Naive B cell (primary cell): ENCODE data around the gene PLPPR3. TPM values are rescaled to one million over a fixed set of nuclear protein-coding genes. Genes with fewer than 3 reads are reported as not detected.
A peak's percentile ranks its signal among the peaks of the same experiment; 100 is the strongest.

Experiments used
- ATAC-seq, 2 donors: fragments of 150-1000 bp; cut with Tn5 transposase; 2 replicates each; pipeline ENCODE4 v1.10.0; 2021; ENCODE audit warnings: low read depth in 2 of 2, mild to moderate bottlenecking in 2 of 2, moderate library complexity in 2 of 2
- DNase-seq: peaks from one replicate; pipeline ENCODE4 v3.0.0; 2022
- H3K27ac Mint-ChIP-seq, 6 donors: one replicate each; pipeline ENCODE4 v1.8.0; 2020 to 2022; ENCODE audit warnings: mild to moderate bottlenecking in 6 of 6, mixed read lengths in 6 of 6, moderate library complexity in 5 of 6, inconsistent platforms in 2 of 6
- H3K27me3 Mint-ChIP-seq, 3 donors: one replicate each; pipeline ENCODE4 v1.8.0; 2021 to 2022; ENCODE audit warnings: mixed read lengths in 3 of 3, mild to moderate bottlenecking in 1 of 3
- H3K36me3 Mint-ChIP-seq, 2 donors: one replicate each; pipeline ENCODE4 v1.8.0; 2020 to 2022; ENCODE audit warnings: mixed read lengths in 2 of 2, inconsistent platforms in 1 of 2, mild to moderate bottlenecking in 1 of 2
- H3K4me1 Mint-ChIP-seq, 3 donors: one replicate each; pipeline ENCODE4 v1.8.0; 2020 to 2022; ENCODE audit warnings: mixed read lengths in 3 of 3, inconsistent platforms in 1 of 3, mild to moderate bottlenecking in 1 of 3, moderate library complexity in 1 of 3
- H3K4me3 Mint-ChIP-seq, 8 donors: one replicate each; pipeline ENCODE4 v1.8.0; 2020 to 2022; ENCODE audit warnings: mild to moderate bottlenecking in 8 of 8, mixed read lengths in 8 of 8, moderate library complexity in 8 of 8, inconsistent platforms in 2 of 8
- H3K9me3 Mint-ChIP-seq, 7 donors: one replicate each; pipeline ENCODE4 v1.8.0; 2020 to 2022; ENCODE audit warnings: mixed read lengths in 7 of 7, mild to moderate bottlenecking in 5 of 7, inconsistent platforms in 2 of 7, moderate library complexity in 1 of 7
- polyA plus RNA-seq, 6 donors: library from polyadenylated mRNA; unstranded; fragments of 300-500 nt; fragmentation: Illumina TruSeq; gene quantifications; one replicate each; pipeline ENCODE4 v1.2.3, GENCODE V29; 2021; ENCODE audit warnings: low read depth in 6 of 6

PLPPR3 gene
- polyA plus RNA-seq, 6 donors from 2014 or later: not detected

GRCh38 chr19:771332-771785 lies 50.4 kb downstream of the PLPPR3 start:
- Mint-ChIP-seq H3K27ac (peak overlapping the region in 1 of 6 donors; percentile 82), H3K9me3 (no peaks in the 10 kb centered on the region), H3K27me3 (peaks cover 7 to 18% (median 18%) of the 10 kb centered on the region in 3 donors), H3K4me1 (peaks cover 0 to 7% (median 5%) of the 10 kb centered on the region in 3 donors), H3K36me3 (no peaks in the 10 kb centered on the region), H3K4me3 (no peak overlapping the region)
- DNase-seq (no peak), ATAC-seq (peak; percentile 48 to 59)

GRCh38 chr19:769616-770015 lies 52.1 kb downstream of the PLPPR3 start:
- DNase-seq (no peak), ATAC-seq (no peak)
- Mint-ChIP-seq H3K27ac (peak overlapping the region in 2 of 6 donors; percentile 14 to 20), H3K36me3 (no peaks in the 10 kb centered on the region), H3K27me3 (peaks cover 7 to 25% (median 20%) of the 10 kb centered on the region in 3 donors), H3K4me1 (peaks cover 0 to 7% (median 6%) of the 10 kb centered on the region in 3 donors), H3K9me3 (no peaks in the 10 kb centered on the region), H3K4me3 (no peak overlapping the region)

- no peaks in the 10 kb centered on the region for H3K9me3 Mint-ChIP-seq
- no peak for DNase-seq
- no peaks in the 10 kb centered on the region for H3K36me3 Mint-ChIP-seq
- H3K27me3 Mint-ChIP-seq: peaks cover 7 to 25% (median 20%) of the 10 kb centered on the region in 3 donors
- H3K4me1 Mint-ChIP-seq: peaks cover 0 to 7% (median 6%) of the 10 kb centered on the region in 3 donors
- H3K27ac Mint-ChIP-seq: no peak overlapping the region
- peak overlapping the region in 1 of 8 donors; percentile 52 for H3K4me3 Mint-ChIP-seq
- ATAC-seq: no peak
Measured at GRCh38 chr19:768424-768823, 53.3 kb downstream of the PLPPR3 start.

- H3K9me3 Mint-ChIP-seq: peaks cover 0 to 1% (median 0%) of the 10 kb centered on the region in 7 donors
- ATAC-seq (no peak), DNase-seq (no peak)
- H3K4me1 Mint-ChIP-seq: peaks cover 0 to 6% (median 4%) of the 10 kb centered on the region in 3 donors
- H3K36me3 Mint-ChIP-seq: no peaks in the 10 kb centered on the region
- no peak overlapping the region for H3K27ac Mint-ChIP-seq
- peak overlapping the region in 1 of 8 donors; percentile 42 for H3K4me3 Mint-ChIP-seq
- H3K27me3 Mint-ChIP-seq: peaks cover 1 to 17% (median 12%) of the 10 kb centered on the region in 3 donors
Measured at GRCh38 chr19:765179-765738, 56.5 kb downstream of the PLPPR3 start.

GRCh38 chr19:764301-764700 lies 57.5 kb downstream of the PLPPR3 start:
- ATAC-seq: no peak
- Mint-ChIP-seq H3K36me3 (no peaks in the 10 kb centered on the region), H3K27ac (peak overlapping the region in 1 of 6 donors; percentile 80), H3K27me3 (peaks cover 0 to 17% (median 12%) of the 10 kb centered on the region in 3 donors), H3K4me1 (peaks cover 0 to 6% (median 0%) of the 10 kb centered on the region in 3 donors), H3K9me3 (peaks cover 0 to 7% (median 4%) of the 10 kb centered on the region in 7 donors), H3K4me3 (no peak overlapping the region)
- no peak for DNase-seq

- ATAC-seq (no peak), DNase-seq (no peak)
- peaks cover 0 to 11% (median 4%) of the 10 kb centered on the region in 7 donors for H3K9me3 Mint-ChIP-seq
- no peak overlapping the region for H3K27ac Mint-ChIP-seq
- H3K27me3 Mint-ChIP-seq: peaks cover 0 to 17% (median 12%) of the 10 kb centered on the region in 3 donors
- no peaks in the 10 kb centered on the region for H3K36me3 Mint-ChIP-seq
- peaks cover 0 to 6% (median 0%) of the 10 kb centered on the region in 3 donors for H3K4me1 Mint-ChIP-seq
- H3K4me3 Mint-ChIP-seq: no peak overlapping the region
Measured at GRCh38 chr19:763869-764268, 57.9 kb downstream of the PLPPR3 start.

- no peak overlapping the region for H3K4me3 Mint-ChIP-seq
- no peaks in the 10 kb centered on the region for H3K36me3 Mint-ChIP-seq
- no peak overlapping the region for H3K27ac Mint-ChIP-seq
- peaks cover 0 to 6% (median 0%) of the 10 kb centered on the region in 3 donors for H3K4me1 Mint-ChIP-seq
- ATAC-seq (no peak), DNase-seq (no peak)
- H3K9me3 Mint-ChIP-seq: peaks cover 3 to 18% (median 7%) of the 10 kb centered on the region in 7 donors
- peaks cover 0 to 17% (median 12%) of the 10 kb centered on the region in 3 donors for H3K27me3 Mint-ChIP-seq
Measured at GRCh38 chr19:763181-763580, 58.6 kb downstream of the PLPPR3 start.

Other genes with a start within 250 kb of the PLPPR3 start
- gene BSG, start 249.4 kb downstream of the PLPPR3 start, polyA plus RNA-seq: 100 to 1,000 TPM; 205 to 270 (median 235) TPM
- gene HCN2, start 232.1 kb downstream of the PLPPR3 start, polyA plus RNA-seq: not detected
- gene POLRMT, start 188.4 kb downstream of the PLPPR3 start, polyA plus RNA-seq: 10 to 100 TPM; 12.1 to 56.8 (median 34.4) TPM
- not detected for gene FGF22, start 182.1 kb downstream of the PLPPR3 start, polyA plus RNA-seq
- gene RNF126, start 158.7 kb downstream of the PLPPR3 start, polyA plus RNA-seq: 10 to 100 TPM; 51.0 to 72.4 (median 59.1) TPM
- 1 to 10 TPM in 4 of 6 donors, under 1 TPM in 1, not detected in 1; 0.77 to 3.6 (median 2.8) TPM for gene FSTL3, start 145.6 kb downstream of the PLPPR3 start, polyA plus RNA-seq
- gene PRSS57, start 126.5 kb downstream of the PLPPR3 start, polyA plus RNA-seq: not detected
- gene PALM, start 113.0 kb downstream of the PLPPR3 start, polyA plus RNA-seq: under 1 TPM in 1 of 6 donors, not detected in 5; 0.35 TPM
- gene MISP, start 70.8 kb downstream of the PLPPR3 start, polyA plus RNA-seq: not detected
- 100 to 1,000 TPM in 5 of 6 donors, 10 to 100 TPM in 1; 70.5 to 209 (median 124) TPM for gene PTBP1, start 24.5 kb downstream of the PLPPR3 start, polyA plus RNA-seq
- gene AZU1, start 5.9 kb upstream of the PLPPR3 start, polyA plus RNA-seq: not detected
- gene PRTN3, start 19.0 kb upstream of the PLPPR3 start, polyA plus RNA-seq: not detected
- gene ELANE, start 30.3 kb upstream of the PLPPR3 start, polyA plus RNA-seq: not detected
- gene CFD, start 37.7 kb upstream of the PLPPR3 start, polyA plus RNA-seq: 1 to 10 TPM in 5 of 6 donors, not detected in 1; 1.2 to 3.2 (median 1.8) TPM
- 10 to 100 TPM; 34.0 to 89.4 (median 51.1) TPM for gene MED16, start 71.2 kb upstream of the PLPPR3 start, polyA plus RNA-seq
- not detected for gene RNU6-9, start 71.5 kb upstream of the PLPPR3 start, polyA plus RNA-seq
- gene R3HDM4, start 91.3 kb upstream of the PLPPR3 start, polyA plus RNA-seq: 100 to 1,000 TPM; 162 to 209 (median 175) TPM
- under 1 TPM in 4 of 6 donors, not detected in 2; 0.17 to 0.42 (median 0.33) TPM for gene KISS1R, start 95.4 kb upstream of the PLPPR3 start, polyA plus RNA-seq
- 1 to 10 TPM in 1 of 6 donors, under 1 TPM in 5; 0.13 to 1.1 (median 0.59) TPM for gene ARID3A, start 104.1 kb upstream of the PLPPR3 start, polyA plus RNA-seq
- gene WDR18, start 162.4 kb upstream of the PLPPR3 start, polyA plus RNA-seq: 10 to 100 TPM; 39.9 to 64.1 (median 52.5) TPM
- gene GRIN3B, start 178.5 kb upstream of the PLPPR3 start, polyA plus RNA-seq: not detected
- 10 to 100 TPM; 37.2 to 75.5 (median 49.5) TPM for gene TMEM259, start 199.2 kb upstream of the PLPPR3 start, polyA plus RNA-seq
- gene RNU6-2, start 199.6 kb upstream of the PLPPR3 start, polyA plus RNA-seq: not detected
- 100 to 1,000 TPM; 408 to 648 (median 492) TPM for gene CNN2, start 204.7 kb upstream of the PLPPR3 start, polyA plus RNA-seq
- gene ABCA7, start 218.2 kb upstream of the PLPPR3 start, polyA plus RNA-seq: 10 to 100 TPM in 4 of 6 donors, 1 to 10 TPM in 2; 9.4 to 22.5 (median 11.1) TPM
- gene ARHGAP45, start 245.2 kb upstream of the PLPPR3 start, polyA plus RNA-seq: 100 to 1,000 TPM; 181 to 432 (median 210) TPM